Lower leg skin (tissue), 3 donors: Measurements from ENCODE around the gene CERS4.

Experiments
- CTCF ChIP-seq, 3 donors: fragments of 450-650 bp; IDR thresholded peaks; one replicate each; pipeline ENCODE4 v1.5.1; 2016; ENCODE audit warnings: antibody characterized with exemption in 3 of 3, mild to moderate bottlenecking in 3 of 3, moderate library complexity in 2 of 3
- POLR2A ChIP-seq, 2 donors: fragments of 450-650 bp; IDR thresholded peaks; one replicate each; pipeline ENCODE4 v1.6.1; 2016 to 2017; ENCODE audit warnings: antibody characterized with exemption in 2 of 2, mild to moderate bottlenecking in 1 of 2, moderate library complexity in 1 of 2

DNA sequence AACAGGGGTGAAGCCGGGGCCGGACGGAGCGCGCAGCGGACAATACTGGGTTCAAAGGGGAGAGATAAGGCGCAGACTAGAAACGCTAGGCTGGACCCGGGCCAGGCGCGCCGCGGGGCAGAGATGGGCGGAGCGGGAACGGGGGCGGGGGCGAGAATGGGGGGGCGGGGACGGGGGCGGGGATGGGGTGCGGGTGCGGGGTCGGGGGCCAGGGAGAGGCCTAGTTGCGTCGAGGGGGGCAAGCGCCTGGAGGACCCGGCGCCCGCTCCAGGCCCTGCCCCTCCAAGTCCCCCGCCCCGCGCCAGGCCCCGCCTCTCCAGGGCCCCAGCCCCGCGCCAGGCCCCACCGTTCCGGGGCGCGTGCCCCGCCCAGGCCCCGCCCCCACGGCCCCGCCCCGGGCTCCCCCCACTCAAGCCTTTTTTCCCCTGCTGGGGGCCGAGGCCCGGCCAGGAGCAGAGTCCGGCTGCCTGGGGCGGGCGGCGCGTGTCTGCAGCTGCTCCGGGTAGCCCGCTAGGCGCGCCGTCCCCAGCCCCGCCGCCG is at the start of gene CERS4:
- TF ChIP-seq CTCF (IDR thresholded peaks at IDR 0.05) (no peak), POLR2A (IDR thresholded peaks at IDR 0.05) (no peak)
